Lung (tissue), 12 donors: ENCODE data around the gene NRG2. TPM values are rescaled to one million over a fixed set of nuclear protein-coding genes. Genes with fewer than 3 reads are reported as not detected.

Source experiments
- ATAC-seq: fragments of 200-7000 bp; cut with Tn5 transposase; one replicate; pipeline ENCODE4 v1.9.1; 2020; ENCODE audit warnings: moderate number of reproducible peaks; ENCODE audit not compliant: insufficient read depth, low FRiP score
- DNase-seq, 3 donors: peaks; one replicate each; pipeline ENCODE4 v3.0.0-alpha.2; 2013 to 2017
- H3K27ac ChIP-seq, 2 donors: one replicate each; pipeline ENCODE4 v1.5.1; 2013; ENCODE audit warnings: mild to moderate bottlenecking in 2 of 2, moderate library complexity in 2 of 2, control low read depth in 1 of 2, inconsistent platforms in 1 of 2, low read depth in 1 of 2, low read length in 1 of 2
- H3K27me3 ChIP-seq, 3 donors: one replicate each; pipeline ENCODE4 v1.5.1; 2013; ENCODE audit warnings: low read length in 2 of 3; ENCODE audit not compliant: control insufficient read depth in 3 of 3, insufficient read depth in 3 of 3
- H3K36me3 ChIP-seq, 4 donors: one replicate each; pipeline ENCODE4 v1.5.1; 2013; ENCODE audit warnings: low read length in 4 of 4, mild to moderate bottlenecking in 1 of 4, moderate library complexity in 1 of 4; ENCODE audit not compliant: control insufficient read depth in 4 of 4, insufficient read depth in 4 of 4
- H3K4me1 ChIP-seq, 5 donors: one replicate each; pipeline ENCODE4 v1.5.1; 2013; ENCODE audit warnings: low read length in 5 of 5, mild to moderate bottlenecking in 2 of 5, moderate library complexity in 1 of 5; ENCODE audit not compliant: control insufficient read depth in 5 of 5, insufficient read depth in 5 of 5
- H3K4me3 ChIP-seq: one replicate; pipeline ENCODE4 v1.5.1; 2013; ENCODE audit warnings: mild to moderate bottlenecking, control low read depth, moderate library complexity
- H3K9ac ChIP-seq, 2 donors: one replicate each; pipeline ENCODE4 v1.5.1; 2013; ENCODE audit warnings: low read length in 2 of 2, control low read depth in 1 of 2; ENCODE audit not compliant: insufficient read depth in 1 of 2
- H3K9me3 ChIP-seq, 4 donors: one replicate each; pipeline ENCODE4 v1.5.1; 2013; ENCODE audit warnings: low read length in 3 of 4, mild to moderate bottlenecking in 1 of 4, moderate library complexity in 1 of 4; ENCODE audit not compliant: control insufficient read depth in 4 of 4, insufficient read depth in 3 of 4
- CTCF ChIP-seq: IDR thresholded peaks from 2 replicates; pipeline ENCODE4 v1.5.1; 2012; ENCODE audit warnings: mild to moderate bottlenecking; ENCODE audit errors: control extremely low read depth, extremely low read depth
- WGBS, 2 donors: extraction: QIAGEN DNeasy Blood & Tissue Kit; methylation state at CpG; one replicate each; pipeline ENCODE4 v1.1.7; 2013; 5-methylcytosine and 5-hydroxymethylcytosine counted together
- polyA plus RNA-seq, 2 donors: library from polyadenylated mRNA; stranded (reverse); fragments of 200-250 nt; gene quantifications; one replicate each; pipeline ENCODE4 v1.2.1, GENCODE V29; 2013
- total RNA-seq, 2 donors: library from RNA; depleted of rRNA in 1 of 2; stranded (reverse); fragments of >200 nt in 1 of 2; gene quantifications; one replicate each; pipeline ENCODE4 v1.2.1, GENCODE V29; 2014 to 2021
- donor health status: control.
- donor health status: control.
- donor health status: Bipolar disorder and iron deficiency.
- donor health status: healthy.
- donor health status: DM: yes; HTN: yes; CAD: no.

The NRG2 gene
- total and polyA plus RNA-seq, 4 donors: 0.41 to 3.0 (median 1.0) TPM

DNA sequence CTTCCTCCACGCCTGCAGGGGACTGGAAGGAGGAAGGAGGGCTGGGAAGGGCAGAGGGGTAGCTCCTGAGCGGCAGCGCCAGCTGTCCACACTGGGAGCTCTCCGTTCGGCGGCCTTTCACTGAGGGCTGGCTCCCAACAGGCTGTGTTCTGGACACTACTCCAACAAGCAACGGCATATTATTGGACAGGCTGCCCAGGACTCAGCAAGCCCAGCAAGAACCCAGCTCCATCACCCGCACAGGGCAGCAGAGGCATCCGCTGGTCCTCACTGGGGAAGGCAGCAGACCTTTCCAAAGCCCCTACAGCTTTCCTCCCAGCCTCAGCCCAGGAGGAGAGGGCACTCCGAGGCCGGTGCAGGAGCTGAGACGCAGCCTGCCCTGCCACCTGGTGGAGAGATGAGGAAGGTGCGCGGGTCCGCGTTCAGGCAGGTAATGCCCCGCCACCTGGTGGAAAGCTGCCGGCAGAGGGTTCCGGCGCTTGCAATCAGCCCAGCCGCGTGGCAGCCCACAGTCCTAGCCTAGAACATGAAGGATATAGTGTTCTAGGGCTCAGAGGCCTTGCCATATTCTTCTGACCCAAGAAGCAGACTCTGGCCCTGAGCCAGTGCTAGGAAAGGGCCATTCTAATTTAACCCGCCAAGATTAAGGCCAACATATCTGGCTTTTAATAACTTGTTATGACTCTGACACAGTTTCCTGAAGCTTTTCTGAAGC lies 74.4 kb downstream of the NRG2 start:
- H3K27ac ChIP-seq: no peak overlapping the region

DNA sequence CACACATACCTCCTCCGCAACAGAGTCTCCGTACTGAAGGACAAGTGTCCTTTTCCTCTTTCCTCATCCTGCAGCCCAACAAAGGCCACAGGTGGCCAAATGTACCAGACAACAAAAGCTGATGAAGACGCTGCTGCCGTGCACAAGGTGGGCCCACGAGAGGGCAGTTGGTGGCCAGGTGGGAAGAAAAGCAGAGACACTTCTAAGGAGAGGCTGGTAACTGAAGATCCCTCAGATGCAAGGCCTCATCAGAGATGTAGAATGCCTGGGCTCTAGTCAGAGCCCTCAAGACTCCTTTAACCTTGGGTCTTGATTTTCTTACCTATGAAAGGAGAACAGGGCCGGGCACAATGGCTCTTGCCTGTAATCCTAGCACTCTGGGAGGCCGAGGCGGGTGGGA lies 75.7 kb downstream of the NRG2 start:
- no peaks in the 10 kb centered on the region for H3K36me3 ChIP-seq
- peaks cover 0 to 4% (median 0%) of the 10 kb centered on the region in 5 donors for H3K4me1 ChIP-seq
- H3K4me3 ChIP-seq: no peak overlapping the region
- H3K9ac ChIP-seq: no peak overlapping the region
- ATAC-seq (no peak), DNase-seq (no peak)
- 94 to 96% methylated on average over 8 of the region's 8 CpGs for WGBS, 2 donors
- TF ChIP-seq CTCF: no peak
- H3K9me3 ChIP-seq: no peaks in the 10 kb centered on the region
- peaks cover 0 to 6% (median 3%) of the 10 kb centered on the region in 3 donors for H3K27me3 ChIP-seq
- no peak overlapping the region for H3K27ac ChIP-seq

More for the DNA sequence above, 74.4 kb downstream of the NRG2 start:
- WGBS, 2 donors: 26 to 29% methylated on average over 23 of the region's 23 CpGs
- ATAC-seq (peak; percentile 95), DNase-seq (peak; percentile 85 to 90 (median 87))
- no peak overlapping the region for H3K4me3 ChIP-seq
- no peaks in the 10 kb centered on the region for H3K36me3 ChIP-seq
- TF ChIP-seq CTCF: peak; percentile 99
- no peak overlapping the region for H3K9ac ChIP-seq
- H3K9me3 ChIP-seq: no peaks in the 10 kb centered on the region
- H3K27me3 ChIP-seq: peaks cover 0 to 6% (median 3%) of the 10 kb centered on the region in 3 donors
- peaks cover 0 to 4% (median 0%) of the 10 kb centered on the region in 5 donors for H3K4me1 ChIP-seq

- H3K9me3 ChIP-seq: no peaks in the 10 kb centered on the region
- H3K36me3 ChIP-seq: no peaks in the 10 kb centered on the region
- DNase-seq (no peak), ATAC-seq (no peak)
- H3K4me1 ChIP-seq: peaks cover 0 to 4% (median 0%) of the 10 kb centered on the region in 5 donors
- no peak for TF ChIP-seq CTCF
- H3K4me3 ChIP-seq: no peak overlapping the region
- H3K9ac ChIP-seq: no peak overlapping the region
- 96 to 97% methylated on average over 4 of the region's 4 CpGs for WGBS, 2 donors
- peaks cover 0 to 6% (median 3%) of the 10 kb centered on the region in 3 donors for H3K27me3 ChIP-seq
- H3K27ac ChIP-seq: no peak overlapping the region
Observed at GRCh38 chr5:139966856-139967255, 76.2 kb downstream of the NRG2 start.
